ENCODE data around the gene C9orf85. TPM values are rescaled to one million over a fixed set of nuclear protein-coding genes. Genes with fewer than 3 reads are reported as not detected.

C9orf85 gene
- total RNA-seq, 1 experiment from 2014 or later = 9.8 TPM

DNA sequence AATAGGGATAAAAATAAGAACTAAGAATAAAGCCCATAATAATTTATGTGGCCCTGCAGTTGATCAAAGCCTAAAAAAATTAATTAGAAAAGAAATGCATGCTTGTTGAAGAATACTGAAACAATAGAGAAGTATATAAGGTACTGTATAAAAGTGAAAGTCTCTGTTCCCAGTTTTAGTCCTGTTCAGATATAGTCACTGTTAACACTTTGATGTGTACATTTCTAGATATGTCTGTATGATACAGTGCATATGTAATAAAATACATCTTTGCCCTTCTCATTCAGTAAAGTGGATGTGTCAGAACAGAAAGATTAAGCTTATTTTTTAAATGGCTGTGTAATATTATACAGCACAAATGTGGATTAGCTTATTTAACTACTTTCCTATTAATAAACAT is 4.1 kb downstream of the C9orf85 start:
- Mint-ChIP-seq H3K27me3 (ENCODE audit: unreplicated experiment) (no peaks in the 10 kb centered on the region), H3K27ac (ENCODE audit: unreplicated experiment) (no peak overlapping the region), H3K4me3 (ENCODE audit: low read depth, unreplicated experiment) (no peak overlapping the region), H3K36me3 (ENCODE audit: insufficient read depth, unreplicated experiment) (peaks cover 26% of the 10 kb centered on the region), H3K9me3 (ENCODE audit: low read depth, unreplicated experiment) (no peaks in the 10 kb centered on the region), H3K4me1 (ENCODE audit: low read depth, unreplicated experiment) (no peaks in the 10 kb centered on the region)
- BruUV-seq (replicated peaks) = no TSS peak
- DNase-seq = no peak
- TF ChIP-seq, protein P1, sequence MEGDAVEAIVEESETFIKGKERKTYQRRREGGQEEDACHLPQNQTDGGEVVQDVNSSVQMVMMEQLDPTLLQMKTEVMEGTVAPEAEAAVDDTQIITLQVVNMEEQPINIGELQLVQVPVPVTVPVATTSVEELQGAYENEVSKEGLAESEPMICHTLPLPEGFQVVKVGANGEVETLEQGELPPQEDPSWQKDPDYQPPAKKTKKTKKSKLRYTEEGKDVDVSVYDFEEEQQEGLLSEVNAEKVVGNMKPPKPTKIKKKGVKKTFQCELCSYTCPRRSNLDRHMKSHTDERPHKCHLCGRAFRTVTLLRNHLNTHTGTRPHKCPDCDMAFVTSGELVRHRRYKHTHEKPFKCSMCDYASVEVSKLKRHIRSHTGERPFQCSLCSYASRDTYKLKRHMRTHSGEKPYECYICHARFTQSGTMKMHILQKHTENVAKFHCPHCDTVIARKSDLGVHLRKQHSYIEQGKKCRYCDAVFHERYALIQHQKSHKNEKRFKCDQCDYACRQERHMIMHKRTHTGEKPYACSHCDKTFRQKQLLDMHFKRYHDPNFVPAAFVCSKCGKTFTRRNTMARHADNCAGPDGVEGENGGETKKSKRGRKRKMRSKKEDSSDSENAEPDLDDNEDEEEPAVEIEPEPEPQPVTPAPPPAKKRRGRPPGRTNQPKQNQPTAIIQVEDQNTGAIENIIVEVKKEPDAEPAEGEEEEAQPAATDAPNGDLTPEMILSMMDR (IDR thresholded peaks at IDR 0.05; ENCODE audit: unreplicated experiment) = no peak
- intact Hi-C loops (cut with micrococcal nuclease; ENCODE audit: unreplicated experiment) = no loop called here
- CTCF ChIA-PET = no interaction called here

DNA sequence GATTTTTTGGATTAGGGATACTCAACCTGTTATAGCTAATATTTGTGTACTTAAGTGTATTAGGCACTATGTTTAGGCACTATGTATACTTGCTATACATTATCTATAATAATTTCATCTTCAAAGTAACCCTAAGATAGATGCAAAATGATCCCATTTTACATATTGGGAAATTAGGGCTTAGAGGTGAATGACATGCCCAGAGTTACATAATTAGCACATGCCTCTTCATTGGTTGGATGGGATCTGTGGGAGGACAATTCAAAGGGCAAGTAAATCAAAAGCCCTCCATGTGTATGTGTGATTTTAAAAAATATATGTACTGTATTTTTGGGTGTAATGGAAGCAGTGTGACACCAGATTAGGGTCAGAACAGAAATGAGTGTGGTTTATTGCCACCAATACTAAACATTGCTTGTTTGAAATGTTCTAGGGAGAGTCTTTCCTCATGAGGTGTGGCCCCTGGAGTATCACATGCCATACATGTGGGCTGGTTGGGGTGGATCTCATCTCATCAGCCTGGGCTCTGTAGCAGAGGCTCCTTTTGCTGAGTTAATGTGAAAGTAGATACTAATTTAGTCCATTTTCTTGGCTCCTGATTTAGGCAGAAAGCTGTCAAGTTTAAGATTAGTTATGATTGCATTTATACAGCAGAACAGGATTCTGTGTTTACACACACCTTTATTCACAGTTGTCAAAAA is 5.5 kb downstream of the C9orf85 start:
- Mint-ChIP-seq H3K4me3 (ENCODE audit: low read depth, unreplicated experiment) (no peak overlapping the region), H3K36me3 (ENCODE audit: insufficient read depth, unreplicated experiment) (peaks cover 11% of the 10 kb centered on the region), H3K27me3 (ENCODE audit: unreplicated experiment) (no peaks in the 10 kb centered on the region), H3K4me1 (ENCODE audit: low read depth, unreplicated experiment) (no peaks in the 10 kb centered on the region), H3K9me3 (ENCODE audit: low read depth, unreplicated experiment) (no peaks in the 10 kb centered on the region), H3K27ac (ENCODE audit: unreplicated experiment) (no peak overlapping the region)
- intact Hi-C loops (cut with micrococcal nuclease; ENCODE audit: unreplicated experiment) = no loop called here
- no TSS peak for BruUV-seq (replicated peaks)
- TF ChIP-seq, protein P1 (IDR thresholded peaks at IDR 0.05; ENCODE audit: unreplicated experiment) = no peak
- no peak for DNase-seq
- CTCF ChIA-PET = interaction anchor here (1.3 kb wide), 1 partner anchor 9 kb away, joined by 3 read pairs; no protein-coding TSS in a partner anchor

DNA sequence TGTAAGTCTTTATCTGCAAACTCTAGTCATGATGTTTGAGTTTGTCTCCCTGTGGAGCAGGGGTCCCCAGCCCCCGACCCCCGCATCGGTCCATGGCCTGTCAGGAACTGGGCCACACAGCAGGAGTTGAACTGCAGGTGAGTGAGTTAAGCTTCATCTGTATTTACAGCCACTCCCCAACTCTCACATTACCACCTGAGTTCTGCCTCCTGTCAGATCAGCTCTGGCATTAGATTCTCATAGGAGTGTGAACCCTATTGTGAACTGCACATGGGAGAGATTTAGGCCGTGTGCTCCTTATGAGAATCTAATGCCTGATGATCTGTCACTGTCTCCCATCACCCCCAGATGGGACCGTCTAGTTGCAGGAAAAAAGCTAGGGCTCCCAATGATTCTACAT is 7.0 kb downstream of the C9orf85 start:
- no TSS peak for BruUV-seq (replicated peaks)
- Mint-ChIP-seq H3K36me3 (ENCODE audit: insufficient read depth, unreplicated experiment) (no peaks in the 10 kb centered on the region), H3K27me3 (ENCODE audit: unreplicated experiment) (no peaks in the 10 kb centered on the region), H3K4me3 (ENCODE audit: low read depth, unreplicated experiment) (no peak overlapping the region), H3K27ac (ENCODE audit: unreplicated experiment) (no peak overlapping the region), H3K4me1 (ENCODE audit: low read depth, unreplicated experiment) (no peaks in the 10 kb centered on the region), H3K9me3 (ENCODE audit: low read depth, unreplicated experiment) (no peaks in the 10 kb centered on the region)
- DNase-seq = no peak
- TF ChIP-seq, protein P1 (IDR thresholded peaks at IDR 0.05; ENCODE audit: unreplicated experiment) = no peak
- intact Hi-C loops (cut with micrococcal nuclease; ENCODE audit: unreplicated experiment) = no loop called here
- CTCF ChIA-PET = no interaction called here

DNA sequence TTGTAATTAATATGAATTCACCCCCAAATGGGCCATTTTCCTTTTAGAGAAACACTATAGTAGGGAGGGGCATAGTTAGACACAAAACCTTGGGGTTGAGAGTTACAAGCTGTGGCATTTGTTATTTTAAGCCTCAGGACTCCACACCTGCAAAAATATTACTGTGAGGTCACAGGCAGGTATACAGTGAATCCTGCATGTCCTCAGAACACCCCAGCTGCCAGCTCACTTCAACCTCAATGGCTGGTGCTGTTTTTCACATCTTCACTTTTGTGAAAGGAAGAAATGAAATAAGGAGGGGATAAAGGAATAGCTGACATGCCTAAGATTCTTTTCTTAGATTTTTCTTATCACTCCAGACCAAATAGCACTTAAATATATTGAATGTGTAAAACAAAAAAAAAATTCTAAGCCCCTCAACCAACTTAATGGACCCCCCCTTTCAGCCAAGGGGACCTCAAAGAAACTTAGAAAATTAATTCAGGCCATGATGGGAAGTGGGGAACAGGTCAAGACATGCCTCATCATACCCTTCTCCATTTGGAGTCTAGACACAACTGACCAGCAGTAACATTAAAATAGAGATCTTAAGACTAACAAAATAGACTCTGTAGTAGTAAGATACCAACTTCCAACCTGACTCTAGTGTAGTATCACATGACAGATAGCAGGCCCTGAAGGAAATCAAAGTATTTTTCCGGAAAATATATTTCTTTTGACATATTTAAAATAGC is 9.2 kb downstream of the C9orf85 start:
- Mint-ChIP-seq H3K4me3 (ENCODE audit: low read depth, unreplicated experiment) (no peak overlapping the region), H3K27ac (ENCODE audit: unreplicated experiment) (no peak overlapping the region)

More for the DNA sequence above, 9.2 kb downstream of the C9orf85 start:
- no peaks in the 10 kb centered on the region for H3K9me3 Mint-ChIP-seq (ENCODE audit: low read depth, unreplicated experiment)
- CTCF ChIA-PET = interaction anchor here (0.6 kb wide), 2 partner anchors 26 to 82 kb away, joined by 4 to 5 read pairs; no protein-coding TSS in a partner anchor
- TF ChIP-seq, protein P1 (IDR thresholded peaks at IDR 0.05; ENCODE audit: unreplicated experiment) = no peak
- H3K27me3 Mint-ChIP-seq (ENCODE audit: unreplicated experiment) = no peaks in the 10 kb centered on the region
- intact Hi-C loops (cut with micrococcal nuclease; ENCODE audit: unreplicated experiment) = no loop called here
- DNase-seq = no peak
- no TSS peak for BruUV-seq (replicated peaks)
- no peaks in the 10 kb centered on the region for H3K36me3 Mint-ChIP-seq (ENCODE audit: insufficient read depth, unreplicated experiment)
- no peaks in the 10 kb centered on the region for H3K4me1 Mint-ChIP-seq (ENCODE audit: low read depth, unreplicated experiment)

Data from Calu3 (cell line).